ENCODE data around the gene PPFIBP1.
"Not testable (repeated sequence)": the region's sequence is repeated elsewhere in the genome, so short reads cannot be mapped to it uniquely, and the experiment has no call there.

Gene PPFIBP1

DNA sequence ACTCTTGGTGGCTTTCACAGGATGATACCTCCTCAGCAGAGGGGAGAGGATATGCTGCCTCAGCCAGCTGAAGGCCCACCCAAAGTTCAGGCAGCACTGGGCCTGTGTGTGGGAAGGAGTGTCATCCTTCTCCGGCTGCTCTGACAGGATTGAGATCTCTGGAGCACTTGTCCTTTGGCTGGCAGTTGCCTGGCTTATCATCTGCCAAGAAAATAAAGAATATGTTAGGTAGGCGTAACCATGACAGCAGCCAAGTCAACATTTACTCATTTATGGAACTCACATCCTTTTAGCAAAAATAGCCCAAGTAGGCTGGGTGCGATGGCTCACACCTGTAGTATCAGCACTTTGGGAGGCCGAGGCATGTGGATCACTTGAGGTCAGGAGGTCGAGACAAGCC lies 68.5 kb downstream of the PPFIBP1 start:
- DNase-seq (ENCODE audit: low read depth) = no peak

DNA sequence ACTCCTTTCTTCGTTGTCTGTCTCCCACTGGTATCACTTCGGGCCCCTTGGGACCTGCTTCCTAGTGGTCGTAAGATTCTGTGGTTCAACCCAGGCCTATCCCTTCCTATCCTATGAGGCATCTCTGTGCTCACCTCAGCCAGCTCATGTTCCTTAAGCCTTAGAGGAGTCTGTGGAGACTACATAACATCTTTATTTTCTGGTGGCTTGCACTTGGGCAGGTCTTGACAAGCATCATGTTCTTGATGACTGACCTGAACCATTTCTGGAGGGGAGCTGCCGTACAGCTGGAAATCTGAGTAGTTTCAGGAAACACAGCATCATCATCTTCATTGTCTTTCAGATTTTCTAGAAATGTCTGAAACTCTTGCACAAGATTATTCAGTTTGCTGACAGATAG lies 69.3 kb downstream of the PPFIBP1 start:
- DNase-seq (ENCODE audit: low read depth) = no peak

GRCh38 chr12:27595231-27595642 lies 71.2 kb downstream of the PPFIBP1 start:
- DNase-seq (ENCODE audit: low read depth) = no peak

DNA sequence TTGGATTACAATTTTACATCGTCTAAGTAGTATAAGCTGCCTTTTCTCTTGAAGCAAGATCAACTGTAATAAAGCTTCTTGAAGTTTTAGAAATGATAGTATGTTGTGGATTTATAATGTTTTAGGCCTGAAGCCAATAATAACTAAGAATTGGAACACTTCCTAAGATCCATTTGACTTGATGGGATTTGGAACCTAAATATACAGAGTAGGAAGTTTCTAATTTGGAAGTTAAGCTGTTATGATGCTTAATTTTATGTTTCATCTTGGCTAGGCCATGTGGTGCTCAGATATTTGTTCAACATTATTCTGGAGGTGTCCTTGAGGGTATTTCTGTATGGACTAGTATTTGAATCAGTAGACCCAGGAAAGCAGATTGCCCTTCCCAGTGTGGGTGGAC lies 74.9 kb downstream of the PPFIBP1 start:
- DNase-seq (ENCODE audit: low read depth) = not testable (repeated sequence)

GRCh38 chr12:27601056-27601828 lies 77.2 kb downstream of the PPFIBP1 start:
- DNase-seq (ENCODE audit: low read depth) = not testable (repeated sequence)

- no peak for DNase-seq (ENCODE audit: low read depth)
Observed at GRCh38 chr12:27602516-27602915, 78.5 kb downstream of the PPFIBP1 start.

- DNase-seq (ENCODE audit: low read depth) = no peak
Observed at GRCh38 chr12:27604431-27604830, 80.4 kb downstream of the PPFIBP1 start.

- no peak for DNase-seq (ENCODE audit: low read depth)
Observed at GRCh38 chr12:27606986-27607385, 83.0 kb downstream of the PPFIBP1 start.

- no peak for DNase-seq (ENCODE audit: low read depth)
Observed at GRCh38 chr12:27607591-27607990, 83.6 kb downstream of the PPFIBP1 start.

- DNase-seq (ENCODE audit: low read depth) = no peak
Observed at GRCh38 chr12:27608890-27609289, 84.9 kb downstream of the PPFIBP1 start.

DNA sequence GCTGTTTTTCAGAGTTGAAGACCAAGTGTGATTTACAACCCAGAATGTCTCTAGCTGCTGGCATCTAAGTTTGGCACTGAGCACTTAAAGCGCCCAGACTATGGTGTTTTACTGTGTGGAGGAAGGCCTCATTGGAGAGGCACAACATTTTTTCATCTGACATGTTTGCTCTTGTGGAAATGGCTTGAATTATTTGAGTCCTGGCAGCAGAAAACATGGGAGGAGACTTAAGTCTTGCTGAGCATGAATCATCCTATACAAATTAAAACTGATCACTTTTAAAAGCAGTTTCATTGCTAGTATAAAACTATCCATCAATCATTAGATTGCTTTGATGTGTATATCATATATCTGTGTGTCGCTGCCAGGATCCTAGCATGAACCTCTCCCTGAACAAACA lies 86.4 kb downstream of the PPFIBP1 start:
- DNase-seq (ENCODE audit: low read depth) = no peak

GRCh38 chr12:27614386-27614785 lies 90.4 kb downstream of the PPFIBP1 start:
- no peak for DNase-seq (ENCODE audit: low read depth)

- DNase-seq (ENCODE audit: low read depth) = no peak
Observed at GRCh38 chr12:27614866-27615265, 90.9 kb downstream of the PPFIBP1 start.

- DNase-seq (ENCODE audit: low read depth) = no peak
Observed at GRCh38 chr12:27615331-27615891, 91.4 kb downstream of the PPFIBP1 start.

- DNase-seq (ENCODE audit: low read depth) = no peak
Observed at GRCh38 chr12:27616356-27617142, 92.5 kb downstream of the PPFIBP1 start.

DNA sequence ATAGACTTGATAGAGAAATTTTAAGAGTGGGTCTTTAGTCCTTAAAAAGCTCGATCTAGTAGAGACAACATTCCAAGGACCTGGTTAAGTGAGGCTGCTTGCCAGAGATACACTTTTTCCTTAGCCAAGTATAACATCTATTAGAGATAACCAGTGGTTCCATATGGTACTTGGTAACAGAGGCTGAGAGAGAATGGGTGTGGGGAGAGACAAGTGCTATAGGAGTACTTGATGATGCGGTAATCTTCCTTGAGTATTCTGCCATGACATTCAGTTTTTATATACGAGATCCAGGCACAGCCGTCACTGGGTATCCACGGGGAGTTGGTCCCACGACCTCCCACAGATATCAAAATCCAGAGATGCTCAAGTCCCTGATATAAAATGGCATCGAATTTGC lies 94.8 kb downstream of the PPFIBP1 start:
- DNase-seq (ENCODE audit: low read depth) = no peak

DNA sequence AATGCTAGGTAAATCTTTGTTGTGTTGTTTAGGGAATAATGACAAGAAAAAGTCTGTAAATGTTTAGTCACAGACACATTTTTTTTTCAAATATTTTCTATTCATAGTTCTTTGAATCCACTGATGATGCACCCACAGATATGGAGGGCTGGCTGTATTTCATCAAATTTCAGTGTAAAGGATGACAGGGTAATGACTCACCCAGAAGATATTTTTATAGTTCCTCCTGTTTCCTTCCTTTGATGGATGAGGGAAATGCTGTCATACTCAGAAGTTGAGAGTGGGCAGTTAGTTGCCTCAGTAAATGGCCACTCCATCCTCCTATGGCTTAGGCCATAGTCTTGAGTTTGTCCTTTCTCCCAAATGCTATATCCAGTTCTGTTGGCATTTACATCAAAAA lies 95.3 kb downstream of the PPFIBP1 start:
- no peak for DNase-seq (ENCODE audit: low read depth)

DNA sequence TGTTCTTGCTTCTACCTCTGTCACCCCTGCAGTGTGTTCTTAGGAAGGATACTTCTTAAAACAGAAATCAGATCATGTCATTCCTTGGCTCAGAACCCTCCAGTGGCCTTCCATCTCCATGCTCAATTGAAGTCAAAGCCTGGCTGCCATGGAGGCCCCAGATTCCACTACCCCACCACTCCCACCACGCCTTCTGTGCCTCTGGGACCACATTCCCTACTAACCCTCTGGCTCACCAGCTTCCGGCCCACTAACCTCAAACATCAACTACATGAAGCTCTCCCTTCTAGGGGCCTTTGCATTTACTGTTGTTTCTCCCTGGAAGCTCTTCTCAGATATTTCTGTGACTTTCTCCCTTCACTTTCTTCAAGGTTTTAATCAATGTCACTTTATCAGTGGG lies 96.1 kb downstream of the PPFIBP1 start:
- DNase-seq (ENCODE audit: low read depth) = no peak

GRCh38 chr12:27622436-27623195 lies 98.6 kb downstream of the PPFIBP1 start:
- no peak for DNase-seq (ENCODE audit: low read depth)

- DNase-seq (ENCODE audit: low read depth) = no peak
Observed at GRCh38 chr12:27623645-27624044, 99.6 kb downstream of the PPFIBP1 start.

DNA sequence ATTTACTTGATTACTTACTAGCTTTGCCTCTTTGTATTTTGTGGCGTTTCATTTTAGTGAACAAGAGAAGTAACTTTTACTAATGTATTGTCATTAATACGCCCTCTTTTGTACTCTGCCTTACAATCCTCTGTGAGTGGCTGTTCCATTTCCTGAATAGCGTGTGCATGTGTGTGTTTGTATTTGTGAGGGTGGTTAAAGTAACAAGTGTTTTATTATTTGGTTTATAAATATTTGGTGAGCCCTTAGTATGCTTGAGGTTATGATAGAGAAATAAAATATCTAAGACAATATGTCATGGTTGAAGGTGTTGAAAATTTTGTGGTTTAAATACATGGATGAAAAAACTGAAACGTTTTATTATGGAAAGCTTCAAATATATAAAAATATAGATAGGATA lies 100.6 kb downstream of the PPFIBP1 start:
- DNase-seq (ENCODE audit: low read depth) = no peak

GRCh38 chr12:27627123-27627852 lies 103.3 kb downstream of the PPFIBP1 start:
- DNase-seq (ENCODE audit: low read depth) = no peak

All from stimulated activated CD8-positive, alpha-beta memory T cell treated with anti-CD3 and anti-CD28 coated beads, Interleukin-4, amount 100 ng/mL, for 24 hours (primary cell).